NCI-H774 (cell line): Measurements from ENCODE around the gene KCNMA1.

Experiments used
- DNase-seq: peaks from one replicate; lab custom pipeline; 2025; lab: John Stamatoyannopoulos, UW

Gene KCNMA1

GRCh38 chr10:77038407-77038806 is 599.2 kb downstream of the KCNMA1 start:
- no peak for DNase-seq

GRCh38 chr10:77037735-77038403 is 599.7 kb downstream of the KCNMA1 start:
- peak; percentile 23 for DNase-seq

GRCh38 chr10:77036993-77037734 is 600.4 kb downstream of the KCNMA1 start:
- no peak for DNase-seq

- DNase-seq: no peak
These were observed 601.3 kb downstream of the KCNMA1 start for GRCh38 chr10:77036276-77036675.

- no peak for DNase-seq
These were observed 602.8 kb downstream of the KCNMA1 start for GRCh38 chr10:77034795-77035194.

- no peak for DNase-seq
These were observed 603.4 kb downstream of the KCNMA1 start for GRCh38 chr10:77034240-77034639.

GRCh38 chr10:77032188-77032570 is 605.4 kb downstream of the KCNMA1 start:
- DNase-seq: no peak

GRCh38 chr10:77031531-77032187 is 605.9 kb downstream of the KCNMA1 start:
- no peak for DNase-seq

- DNase-seq: no peak
These were observed 606.6 kb downstream of the KCNMA1 start for GRCh38 chr10:77030974-77031373.

- no peak for DNase-seq
These were observed 607.6 kb downstream of the KCNMA1 start for GRCh38 chr10:77029777-77030717.

GRCh38 chr10:77028042-77028441 is 609.6 kb downstream of the KCNMA1 start:
- DNase-seq: no peak

GRCh38 chr10:77027576-77027975 is 610.0 kb downstream of the KCNMA1 start:
- no peak for DNase-seq

- peak; percentile 17 for DNase-seq
These were observed 610.5 kb downstream of the KCNMA1 start for GRCh38 chr10:77027141-77027540.

- DNase-seq: no peak
These were observed 611.5 kb downstream of the KCNMA1 start for GRCh38 chr10:77026148-77026547.

- no peak for DNase-seq
These were observed 613.1 kb downstream of the KCNMA1 start for GRCh38 chr10:77024461-77024860.

- DNase-seq: no peak
These were observed 614.2 kb downstream of the KCNMA1 start for GRCh38 chr10:77023396-77023795.

- DNase-seq: no peak
These were observed 614.9 kb downstream of the KCNMA1 start for GRCh38 chr10:77022671-77023070.

GRCh38 chr10:77021966-77022490 is 615.6 kb downstream of the KCNMA1 start:
- DNase-seq: no peak

GRCh38 chr10:77020426-77021040 is 617.1 kb downstream of the KCNMA1 start:
- DNase-seq: no peak

- no peak for DNase-seq
These were observed 620.8 kb downstream of the KCNMA1 start for GRCh38 chr10:77016855-77017254.

- DNase-seq: no peak
These were observed 621.3 kb downstream of the KCNMA1 start for GRCh38 chr10:77016278-77016815.
